ENCODE results near the gene TEX10.

Gene TEX10

GRCh38 chr9:100269656-100270055, 83.1 kb downstream of the TEX10 start:
- Histone ChIP-seq H3K36me3 (ENCODE audit: control insufficient read depth, insufficient read depth, low read length) (peaks cover 5% of the 10 kb centered on the region), H3K27ac (ENCODE audit: low read depth, low read length) (no peak overlapping the region), H3K9ac (ENCODE audit: low read length) (no peak overlapping the region), H3K27me3 (ENCODE audit: control insufficient read depth, insufficient read depth, low read length) (no peaks in the 10 kb centered on the region), H3K4me3 (ENCODE audit: low read length) (no peak overlapping the region), H3K4me1 (ENCODE audit: control insufficient read depth, insufficient read depth, low read length) (no peaks in the 10 kb centered on the region)

DNA sequence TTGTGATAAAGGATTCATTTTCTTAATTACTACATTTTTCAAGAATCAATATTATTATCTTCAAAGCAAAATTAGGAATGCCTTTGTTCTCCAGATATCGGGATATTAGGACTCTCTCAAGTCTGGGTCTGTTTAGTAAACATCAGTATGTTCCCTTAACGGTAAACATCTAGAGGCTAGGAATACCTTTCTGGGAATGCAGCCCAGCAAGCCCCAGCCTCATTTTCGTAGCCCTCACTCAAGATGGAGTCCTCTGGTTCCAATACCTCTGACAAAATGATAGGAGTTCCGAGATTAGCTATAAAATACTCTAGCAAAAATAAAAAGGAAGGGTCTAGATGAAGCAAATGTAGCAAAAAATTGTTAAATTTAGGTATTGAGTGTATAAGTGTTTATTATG, 84.5 kb downstream of the TEX10 start:
- H3K27me3 ChIP-seq (ENCODE audit: control insufficient read depth, insufficient read depth, low read length), result no peaks in the 10 kb centered on the region
- H3K36me3 ChIP-seq (ENCODE audit: control insufficient read depth, insufficient read depth, low read length), result peaks cover 6% of the 10 kb centered on the region
- no peaks in the 10 kb centered on the region for H3K4me1 ChIP-seq (ENCODE audit: control insufficient read depth, insufficient read depth, low read length)
- H3K27ac ChIP-seq (ENCODE audit: low read depth, low read length), result no peak overlapping the region
- H3K4me3 ChIP-seq (ENCODE audit: low read length), result no peak overlapping the region
- no peak overlapping the region for H3K9ac ChIP-seq (ENCODE audit: low read length)

DNA sequence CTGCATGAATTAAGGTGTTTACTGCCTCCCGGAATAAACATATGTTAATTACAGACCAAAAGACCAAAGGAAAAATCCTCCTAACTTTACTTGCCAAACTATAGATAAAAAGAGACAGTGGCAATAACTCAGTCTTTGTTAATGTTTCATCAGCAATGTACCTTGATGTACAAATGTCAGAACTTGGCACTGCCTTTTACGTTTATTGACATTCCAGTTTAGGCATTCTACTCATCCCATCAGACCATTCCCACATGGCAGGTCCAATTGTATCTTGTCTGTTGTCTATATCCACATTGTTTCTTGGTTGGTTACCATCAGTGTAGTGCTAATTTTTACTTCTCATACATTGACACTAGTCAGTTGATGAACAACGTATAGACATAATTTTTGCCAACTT, 85.5 kb downstream of the TEX10 start:
- no peak overlapping the region for H3K4me3 ChIP-seq (ENCODE audit: low read length)
- no peak overlapping the region for H3K9ac ChIP-seq (ENCODE audit: low read length)
- H3K36me3 ChIP-seq (ENCODE audit: control insufficient read depth, insufficient read depth, low read length), result peaks cover 3% of the 10 kb centered on the region

More for the DNA sequence above, 85.5 kb downstream of the TEX10 start:
- Histone ChIP-seq H3K27me3 (ENCODE audit: control insufficient read depth, insufficient read depth, low read length) (no peaks in the 10 kb centered on the region), H3K4me1 (ENCODE audit: control insufficient read depth, insufficient read depth, low read length) (no peaks in the 10 kb centered on the region), H3K27ac (ENCODE audit: low read depth, low read length) (no peak overlapping the region)

Measured in rectal smooth muscle tissue (tissue), 1 donor.